Tibial artery (tissue), 4 donors: ENCODE data around the gene RERGL.
"Not testable (repeated sequence)": the region's sequence is repeated elsewhere in the genome, so short reads cannot be mapped to it uniquely, and the experiment has no call there.

Source experiments
- DNase-seq, 2 donors: peaks; one replicate each; pipeline ENCODE4 v3.0.0-alpha.2; 2019
- H3K27ac ChIP-seq, 2 donors: fragments of 200-600 bp; sonication (generic) in 1 of 2; 1 replicate in 1 of 2; 2 replicates in 1 of 2; pipeline ENCODE4 v1.5.1; 2018 to 2019; ENCODE audit warnings: mild to moderate bottlenecking in 1 of 2
- H3K27me3 ChIP-seq, 2 donors: fragments of 200-600 bp; sonication (generic) in 1 of 2; one replicate each; pipeline versions ENCODE4 v1.5.1 to v1.6.0; 2016 to 2019
- H3K36me3 ChIP-seq, 3 donors: fragments of 200-600 bp; sonication (generic) in 2 of 3; one replicate each; pipeline ENCODE4 v1.5.1; 2016 to 2019; ENCODE audit warnings: mild to moderate bottlenecking in 2 of 3
- H3K4me1 ChIP-seq, 4 donors: fragments of 200-600 bp; sonication (generic) in 2 of 4; 1 replicate in 3 of 4; 2 replicates in 1 of 4; pipeline ENCODE4 v1.5.1; 2016 to 2019
- H3K4me3 ChIP-seq, 2 donors: fragments of 200-600 bp; sonication (generic) in 1 of 2; 1 replicate in 1 of 2; 2 replicates in 1 of 2; pipeline ENCODE4 v1.5.1; 2018 to 2019; ENCODE audit warnings: mild to moderate bottlenecking in 2 of 2
- H3K9me3 ChIP-seq, 3 donors: fragments of 200-600 bp; sonication (generic) in 1 of 3; one replicate each; pipeline ENCODE4 v1.5.1; 2016 to 2019
- intact Hi-C: fragments of 100-400 bp; cut with DNase I; formaldehyde crosslinking; loops from one replicate; pipeline ENCODE4 v1.15.0; 2023; ENCODE audit warnings: low total_unique reads
- TF ChIP-seq, protein P1 (sequence below), 2 experiments: fragments of 200-600 bp in 1 of 2; fragments of 450-650 bp in 1 of 2; IDR thresholded peaks; one replicate each; pipeline ENCODE4 v1.5.1; 2017 to 2019; ENCODE audit warnings: antibody characterized with exemption in 2 of 2, mild to moderate bottlenecking in 1 of 2, moderate library complexity in 1 of 2

Gene RERGL

DNA sequence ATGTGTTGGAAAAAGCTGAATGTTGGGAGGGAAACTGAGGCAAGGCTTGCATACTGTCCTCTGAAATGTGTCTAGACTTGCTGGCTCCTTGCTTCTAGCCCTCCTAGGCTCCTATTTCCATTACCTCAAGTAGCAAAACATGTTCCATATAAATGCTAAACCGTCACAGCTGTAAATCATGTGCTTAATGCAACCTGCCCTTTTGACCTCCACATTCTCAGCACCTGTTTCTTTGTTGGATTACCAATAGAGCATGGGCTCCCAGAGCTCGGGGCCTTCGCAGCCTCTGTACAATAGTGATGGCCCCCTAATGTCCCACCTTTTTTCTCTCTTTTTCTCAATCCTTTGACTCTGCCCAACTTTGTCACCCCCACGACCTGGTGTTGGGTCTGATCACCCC, 23.3 kb downstream of the RERGL start:
- H3K4me1 ChIP-seq: no peaks in the 10 kb centered on the region
- H3K9me3 ChIP-seq: peaks cover 0 to 6% (median 0%) of the 10 kb centered on the region in 3 donors
- H3K36me3 ChIP-seq: no peaks in the 10 kb centered on the region
- no peak overlapping the region for H3K27ac ChIP-seq
- no peak overlapping the region for H3K4me3 ChIP-seq
- no peaks in the 10 kb centered on the region for H3K27me3 ChIP-seq
- no peak for DNase-seq
- TF ChIP-seq, protein P1, sequence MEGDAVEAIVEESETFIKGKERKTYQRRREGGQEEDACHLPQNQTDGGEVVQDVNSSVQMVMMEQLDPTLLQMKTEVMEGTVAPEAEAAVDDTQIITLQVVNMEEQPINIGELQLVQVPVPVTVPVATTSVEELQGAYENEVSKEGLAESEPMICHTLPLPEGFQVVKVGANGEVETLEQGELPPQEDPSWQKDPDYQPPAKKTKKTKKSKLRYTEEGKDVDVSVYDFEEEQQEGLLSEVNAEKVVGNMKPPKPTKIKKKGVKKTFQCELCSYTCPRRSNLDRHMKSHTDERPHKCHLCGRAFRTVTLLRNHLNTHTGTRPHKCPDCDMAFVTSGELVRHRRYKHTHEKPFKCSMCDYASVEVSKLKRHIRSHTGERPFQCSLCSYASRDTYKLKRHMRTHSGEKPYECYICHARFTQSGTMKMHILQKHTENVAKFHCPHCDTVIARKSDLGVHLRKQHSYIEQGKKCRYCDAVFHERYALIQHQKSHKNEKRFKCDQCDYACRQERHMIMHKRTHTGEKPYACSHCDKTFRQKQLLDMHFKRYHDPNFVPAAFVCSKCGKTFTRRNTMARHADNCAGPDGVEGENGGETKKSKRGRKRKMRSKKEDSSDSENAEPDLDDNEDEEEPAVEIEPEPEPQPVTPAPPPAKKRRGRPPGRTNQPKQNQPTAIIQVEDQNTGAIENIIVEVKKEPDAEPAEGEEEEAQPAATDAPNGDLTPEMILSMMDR (IDR thresholded peaks at IDR 0.05): no peak
- intact Hi-C loops: no loop called here

DNA sequence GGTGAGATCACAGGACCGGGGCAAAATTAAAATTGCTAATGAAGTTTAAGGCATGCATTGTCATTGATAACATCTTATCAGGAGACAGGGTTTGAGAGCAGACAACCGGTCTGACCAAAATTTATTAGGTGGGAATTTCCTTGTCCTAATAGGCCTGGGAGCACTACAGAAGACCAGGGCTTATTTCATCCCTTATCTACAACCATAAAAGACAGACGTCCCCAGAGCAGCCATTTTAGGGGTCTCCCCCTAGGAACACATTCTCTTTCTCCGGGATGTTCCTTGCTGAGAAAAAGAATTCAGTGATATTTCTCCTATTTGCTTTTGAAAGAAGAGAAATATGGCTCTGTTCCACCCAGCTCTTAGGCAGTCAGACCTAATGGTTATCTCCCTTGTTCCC, 27.1 kb downstream of the RERGL start:
- H3K27me3 ChIP-seq, intact Hi-C loops, H3K27ac ChIP-seq, H3K36me3 ChIP-seq, H3K9me3 ChIP-seq, DNase-seq, H3K4me3 ChIP-seq, H3K4me1 ChIP-seq: not testable (repeated sequence)

DNA sequence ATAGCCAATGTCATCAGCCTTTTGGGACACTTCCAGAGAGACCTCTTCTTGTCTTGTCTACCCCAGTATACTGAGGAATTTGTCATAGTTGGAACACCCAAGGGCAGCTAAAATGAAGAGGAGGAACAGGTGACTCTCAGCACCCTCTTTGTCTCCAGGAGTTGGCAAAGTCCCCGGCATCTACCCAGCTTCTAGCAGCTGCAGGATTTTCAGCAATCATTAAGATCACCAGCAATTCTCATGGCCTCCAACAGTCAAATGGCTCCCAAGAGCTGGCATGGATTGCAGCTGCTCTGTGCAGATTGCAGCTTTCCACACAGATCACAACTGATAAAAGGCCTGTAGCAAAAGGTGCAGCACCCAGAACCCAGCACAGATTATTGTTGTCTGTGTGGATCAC, 32.9 kb downstream of the RERGL start:
- Histone ChIP-seq H3K27ac (no peak overlapping the region), H3K4me3 (no peak overlapping the region), H3K36me3 (no peaks in the 10 kb centered on the region), H3K9me3 (peaks cover 0 to 10% (median 6%) of the 10 kb centered on the region in 3 donors), H3K27me3 (no peaks in the 10 kb centered on the region), H3K4me1 (no peaks in the 10 kb centered on the region)
- DNase-seq: no peak
- intact Hi-C loops: no loop called here
- TF ChIP-seq, protein P1 (IDR thresholded peaks at IDR 0.05): no peak

DNA sequence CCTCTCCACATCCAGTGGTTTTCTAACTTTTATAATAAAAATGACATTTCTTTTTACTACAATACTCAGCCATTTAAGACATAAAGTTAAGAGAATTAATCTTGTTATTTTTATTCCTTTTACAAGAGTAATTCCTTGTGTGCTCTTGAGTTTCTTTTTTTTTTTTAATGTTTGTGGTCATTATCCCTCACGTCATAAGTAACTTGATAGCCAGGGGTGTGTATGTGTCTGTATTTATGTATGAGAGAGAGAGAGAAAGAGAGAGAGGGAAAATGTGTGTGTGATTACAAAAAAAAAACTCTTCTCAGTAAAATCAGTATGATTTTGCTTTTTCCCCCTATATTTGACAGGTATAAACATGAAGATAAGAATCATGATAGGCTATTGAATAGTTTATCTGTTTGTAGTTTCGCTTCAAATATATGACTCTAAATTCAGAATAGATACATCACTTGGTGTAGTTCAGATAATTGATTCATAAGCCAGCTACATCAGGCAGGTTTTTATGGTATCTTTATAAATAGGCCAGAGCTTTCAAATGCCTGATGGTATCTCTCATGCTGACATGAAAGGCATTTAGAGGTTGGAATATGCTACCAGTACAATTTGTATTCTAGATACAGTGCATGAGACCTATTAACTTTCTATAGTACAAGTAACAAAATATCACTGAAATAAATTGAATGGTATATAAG, 34.9 kb downstream of the RERGL start:
- no peak for DNase-seq
- Histone ChIP-seq H3K4me3 (no peak overlapping the region), H3K9me3 (peaks cover 0 to 21% (median 5%) of the 10 kb centered on the region in 3 donors), H3K36me3 (no peaks in the 10 kb centered on the region), H3K27ac (no peak overlapping the region), H3K4me1 (no peaks in the 10 kb centered on the region), H3K27me3 (no peaks in the 10 kb centered on the region)
- TF ChIP-seq, protein P1 (IDR thresholded peaks at IDR 0.05): no peak
- intact Hi-C loops: no loop called here

DNA sequence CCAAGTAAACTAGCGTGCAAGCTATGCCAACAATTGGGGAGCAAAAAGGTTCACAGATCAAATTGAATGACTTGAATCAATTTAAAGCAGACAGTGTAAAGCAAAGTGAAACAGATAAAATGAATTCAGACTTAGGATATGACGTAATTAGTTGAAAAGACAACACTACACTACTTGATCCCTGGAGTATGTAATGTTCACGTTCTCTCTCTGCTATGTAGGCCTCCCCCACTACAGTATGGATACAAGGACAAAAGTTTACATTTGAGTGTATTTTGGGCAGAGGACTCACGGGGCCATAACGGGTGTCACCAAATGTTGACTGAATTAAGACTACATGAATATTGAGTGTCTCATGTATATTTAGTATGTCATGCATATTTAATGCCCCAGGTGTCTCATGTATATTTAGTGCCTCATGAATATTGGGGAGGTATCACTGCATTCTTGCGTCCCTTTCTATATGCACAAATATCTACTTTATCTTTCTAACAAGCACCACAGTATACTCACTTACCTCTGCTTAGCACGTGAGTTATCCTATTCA, 44.5 kb downstream of the RERGL start:
- TF ChIP-seq, protein P1 (IDR thresholded peaks at IDR 0.05): no peak
- Histone ChIP-seq H3K27ac (no peak overlapping the region), H3K4me1 (no peaks in the 10 kb centered on the region), H3K4me3 (no peak overlapping the region), H3K9me3 (peaks cover 0 to 5% (median 0%) of the 10 kb centered on the region in 3 donors), H3K36me3 (no peaks in the 10 kb centered on the region), H3K27me3 (no peaks in the 10 kb centered on the region)
- no peak for DNase-seq
- intact Hi-C loops: no loop called here

DNA sequence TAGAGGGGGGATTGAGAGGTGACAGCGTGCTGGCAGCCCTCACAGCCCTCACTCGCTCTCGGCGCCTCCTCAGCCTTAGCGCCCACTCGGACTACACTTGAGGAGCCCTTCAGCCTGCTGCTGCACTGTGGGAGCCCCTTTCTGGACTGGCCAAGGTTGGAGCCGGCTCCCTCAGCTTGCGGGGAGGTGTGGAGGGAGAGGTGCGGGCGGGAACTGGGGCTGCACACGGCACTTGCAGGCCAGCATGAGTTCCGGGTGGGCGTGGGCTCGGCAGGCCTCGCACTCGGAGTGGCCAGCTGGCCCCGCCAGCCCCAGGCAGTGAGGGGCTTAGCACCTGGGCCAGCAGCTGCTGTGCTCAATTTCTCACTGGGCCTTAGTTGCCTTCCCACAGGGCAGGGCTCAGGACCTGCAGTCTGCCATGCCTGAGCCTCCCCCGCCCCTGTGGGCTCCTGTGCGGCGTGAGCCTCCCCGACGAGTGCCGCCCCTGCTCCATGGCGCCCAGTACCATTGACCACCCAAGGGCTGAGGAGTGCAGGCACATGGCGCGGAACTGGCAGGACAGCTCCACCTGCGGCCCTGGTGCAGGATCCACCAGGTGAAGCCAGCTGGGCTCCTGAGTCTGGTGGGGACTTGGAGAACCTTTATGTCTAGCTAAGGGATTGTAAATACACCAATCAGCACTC, 49.8 kb downstream of the RERGL start:
- H3K9me3 ChIP-seq, H3K27me3 ChIP-seq, DNase-seq, H3K4me3 ChIP-seq, H3K27ac ChIP-seq, H3K36me3 ChIP-seq, H3K4me1 ChIP-seq, intact Hi-C loops: not testable (repeated sequence)
